IMR-90 (cell line): Measurements from ENCODE around the gene RERE. TPM values are rescaled to one million over a fixed set of nuclear protein-coding genes. Genes with fewer than 3 reads are reported as not detected.

Experiments used
- ATAC-seq: fragments of 200-7000 bp; cut with Tn5 transposase; 2 replicates; pipeline ENCODE4 v1.9.1; 2020; ENCODE audit warnings: low read depth, mild to moderate bottlenecking, moderate library complexity
- BruUV-seq: library from RNA; stranded (reverse); fragments of 400-500 nt; replicated peaks from 2 replicates; lab custom pipeline; 2021; lab: Mats Ljungman, UMichigan
- CTCF ChIA-PET: fragments of 300-600 bp; formaldehyde crosslinking; extraction: SDS; loops from one replicate; lab custom pipeline; 2021; ENCODE audit warnings: antibody characterized with exemption; lab: Yijun Ruan, JAX
- POLR2A ChIA-PET: fragments of 300-600 bp; sonication (Branson Sonifier 250); formaldehyde crosslinking; loops from one replicate; lab custom pipeline; 2022; ENCODE audit warnings: antibody characterized with exemption; ENCODE audit not compliant: unreplicated experiment; lab: Charles Lee
- DNase-seq: peaks from one replicate; pipeline ENCODE4 v3.0.0; 2013
- H2AFZ ChIP-seq: replicated peaks from 2 replicates; pipeline ENCODE3; 2013; ENCODE audit warnings: low read length, mild to moderate bottlenecking; ENCODE audit not compliant: poor library complexity
- H2AK5ac ChIP-seq: 2 replicates; pipeline ENCODE4 v1.6.1; 2013; ENCODE audit warnings: low read depth, low read length, inconsistent platforms
- H2AK9ac ChIP-seq: replicated peaks from 2 replicates; pipeline ENCODE3; 2013; ENCODE audit warnings: mild to moderate bottlenecking, low read depth, low read length, moderate library complexity; ENCODE audit not compliant: poor library complexity
- H2BK120ac ChIP-seq: 2 replicates; pipeline ENCODE4 v1.6.1; 2013; ENCODE audit warnings: low read depth, low read length, inconsistent platforms
- H2BK15ac ChIP-seq: 3 replicates; pipeline ENCODE4 v1.6.1; 2013; ENCODE audit warnings: low read depth, low read length, inconsistent platforms
- H2BK20ac ChIP-seq: 2 replicates; pipeline ENCODE4 v1.6.1; 2013; ENCODE audit warnings: low read depth, mild to moderate bottlenecking, inconsistent platforms, low read length, moderate library complexity
- H2BK5ac ChIP-seq: 2 replicates; pipeline ENCODE4 v1.6.1; 2013; ENCODE audit warnings: mild to moderate bottlenecking, low read depth, low read length, inconsistent platforms; ENCODE audit not compliant: poor library complexity, severe bottlenecking
- H3K14ac ChIP-seq: replicated peaks from 2 replicates; pipeline ENCODE4 v1.6.1; 2013; ENCODE audit warnings: low read depth, low read length, inconsistent platforms
- H3K18ac ChIP-seq: 2 replicates; pipeline ENCODE4 v1.6.1; 2013; ENCODE audit warnings: low read depth, low read length, control low read depth
- H3K23ac ChIP-seq: 2 replicates; pipeline ENCODE4 v1.6.1; 2013; ENCODE audit warnings: low read depth, low read length, inconsistent platforms
- H3K27ac ChIP-seq: 2 replicates; pipeline ENCODE4 v1.5.1; 2013; ENCODE audit warnings: mild to moderate bottlenecking, control low read depth, low read length; ENCODE audit not compliant: insufficient read depth
- H3K27me3 ChIP-seq: 2 replicates; pipeline ENCODE4 v1.6.1; 2013; ENCODE audit warnings: low read length; ENCODE audit not compliant: control insufficient read depth, insufficient read depth
- H3K36me3 ChIP-seq: 2 replicates; pipeline ENCODE4 v1.6.1; 2013; ENCODE audit warnings: low read length, mixed read lengths; ENCODE audit not compliant: control insufficient read depth, insufficient read depth
- H3K4ac ChIP-seq: 2 replicates; pipeline ENCODE4 v1.6.1; 2013; ENCODE audit warnings: low read depth, low read length, inconsistent platforms
- H3K4me1 ChIP-seq: 2 replicates; pipeline ENCODE4 v1.6.1; 2013; ENCODE audit warnings: low read length, mixed read lengths; ENCODE audit not compliant: control insufficient read depth, insufficient read depth
- H3K4me2 ChIP-seq: 2 replicates; pipeline ENCODE4 v1.6.1; 2013; ENCODE audit warnings: low read depth, mild to moderate bottlenecking, control low read depth, low read length, moderate library complexity
- H3K4me3 ChIP-seq: 2 replicates; pipeline ENCODE4 v1.5.1; 2013; ENCODE audit warnings: low read depth, mild to moderate bottlenecking, control low read depth, low read length, moderate library complexity; ENCODE audit not compliant: insufficient read depth
- H3K56ac ChIP-seq: 2 replicates; pipeline ENCODE4 v1.6.1; 2013; ENCODE audit warnings: low read length, inconsistent platforms; ENCODE audit not compliant: insufficient read depth; ENCODE audit errors: extremely low read depth
- H3K79me1 ChIP-seq, 2 experiments: 2 replicates each; pipeline ENCODE4 v1.6.1; 2013; ENCODE audit warnings: low read length in 2 of 2, inconsistent platforms in 1 of 2, low read depth in 1 of 2
- H3K9ac ChIP-seq: 2 replicates; pipeline ENCODE4 v1.6.1; 2013; ENCODE audit warnings: low read depth, low read length, control low read depth
- H3K9me1 ChIP-seq: 2 replicates; pipeline ENCODE4 v1.6.1; 2013; ENCODE audit warnings: low read length, inconsistent platforms; ENCODE audit not compliant: insufficient read depth
- H3K9me3 ChIP-seq: 2 replicates; pipeline ENCODE4 v1.6.1; 2013; ENCODE audit warnings: low read length; ENCODE audit not compliant: control insufficient read depth, insufficient read depth
- H4K20me1 ChIP-seq: 2 replicates; pipeline ENCODE4 v1.6.1; 2013; ENCODE audit warnings: low read length, inconsistent platforms; ENCODE audit not compliant: insufficient read depth
- H4K5ac ChIP-seq: 2 replicates; pipeline ENCODE4 v1.6.1; 2013; ENCODE audit warnings: mild to moderate bottlenecking, low read depth, low read length, control low read depth
- H4K8ac ChIP-seq, 2 experiments: 2 replicates each; pipeline ENCODE4 v1.6.1; 2013; ENCODE audit warnings: low read depth in 2 of 2, low read length in 2 of 2, control low read depth in 1 of 2, inconsistent platforms in 1 of 2
- H4K91ac ChIP-seq: 2 replicates; pipeline ENCODE4 v1.6.1; 2013; ENCODE audit warnings: low read depth, low read length, inconsistent platforms; ENCODE audit not compliant: insufficient read depth
- BHLHE40 ChIP-seq: fragments of 150-350 bp; IDR thresholded peaks from 2 replicates; pipeline ENCODE4 v1.6.1; 2016; ENCODE audit warnings: mild to moderate bottlenecking, low read depth, low read length
- CEBPB ChIP-seq: IDR thresholded peaks from 2 replicates; pipeline ENCODE4 v1.6.1; 2012; ENCODE audit warnings: low read depth, low read length, improper control_type of control experiment
- CHD1 ChIP-seq: IDR thresholded peaks from 2 replicates; pipeline ENCODE4 v1.6.1; 2012; ENCODE audit warnings: low read depth, low read length, improper control_type of control experiment
- FOS ChIP-seq: fragments of 150-350 bp; IDR thresholded peaks from 2 replicates; pipeline ENCODE4 v1.6.1; 2016; ENCODE audit warnings: low read depth, low read length
- MAFK ChIP-seq: IDR thresholded peaks from 2 replicates; pipeline ENCODE4 v1.6.1; 2012; ENCODE audit warnings: low read depth, low read length, improper control_type of control experiment
- MAZ ChIP-seq: IDR thresholded peaks from 2 replicates; pipeline ENCODE4 v1.6.1; 2012; ENCODE audit warnings: low read depth, mild to moderate bottlenecking, low read length, improper control_type of control experiment, moderate library complexity, borderline replicate concordance
- MXI1 ChIP-seq: IDR thresholded peaks from 2 replicates; pipeline ENCODE4 v1.6.1; 2012; ENCODE audit warnings: low read depth, mild to moderate bottlenecking, low read length, moderate library complexity, borderline replicate concordance
- NFE2L2 ChIP-seq: fragments of 150-350 bp; IDR thresholded peaks from 2 replicates; pipeline ENCODE4 v1.6.1; 2016; ENCODE audit warnings: low read depth, mild to moderate bottlenecking, low read length
- POLR2A ChIP-seq: IDR thresholded peaks from 2 replicates; pipeline ENCODE4 v1.6.1; 2012; ENCODE audit warnings: mild to moderate bottlenecking, low read depth, low read length
- RAD21 ChIP-seq: IDR thresholded peaks from 2 replicates; pipeline ENCODE4 v1.6.1; 2012; ENCODE audit warnings: low read length, improper control_type of control experiment
- RCOR1 ChIP-seq: IDR thresholded peaks from 2 replicates; pipeline ENCODE4 v1.6.1; 2012; ENCODE audit warnings: mild to moderate bottlenecking, low read length, improper control_type of control experiment; ENCODE audit not compliant: insufficient replicate concordance
- RFX5 ChIP-seq: IDR thresholded peaks from 2 replicates; pipeline ENCODE4 v1.8.0; 2012; ENCODE audit warnings: low read depth, mild to moderate bottlenecking, low read length, moderate library complexity
- SMC3 ChIP-seq: fragments of 150-350 bp; IDR thresholded peaks from 2 replicates; pipeline ENCODE4 v1.6.1; 2016; ENCODE audit warnings: low read depth, mild to moderate bottlenecking, antibody characterized with exemption, low read length, moderate library complexity
- WGBS, 2 experiments: methylation state at CpG; one replicate each; pipeline versions ENCODE4 v1.1.5 to v1.1.7; 2013; ENCODE audit warnings: missing lambda C conversion rate in 2 of 2; ENCODE audit not compliant: insufficient read length in 1 of 2; ENCODE audit errors: extremely low coverage in 2 of 2; 5-methylcytosine and 5-hydroxymethylcytosine counted together
- dilution Hi-C: fragments of 300-500 bp; cut with HindIII; formaldehyde crosslinking; loops from one replicate; pipeline ENCODE4 v1.14.3; 2018; ENCODE audit warnings: low sequenced_read_pairs; ENCODE audit not compliant: unreplicated experiment
- in situ Hi-C: fragments of 300-500 bp; cut with MboI; formaldehyde crosslinking; loops from 3 replicates; pipeline ENCODE4 v1.14.3; 2019; ENCODE audit warnings: low sequenced_read_pairs, inconsistent platforms, mixed read lengths
- intact Hi-C: fragments of 100-400 bp; cut with micrococcal nuclease; formaldehyde crosslinking; loops from 2 replicates; pipeline ENCODE4 v1.10.0; 2022
- polyA plus RNA-seq, 3 experiments: library from polyadenylated mRNA; depleted of rRNA; stranded (reverse); fragments of >200 nt; gene quantifications; 2 replicates each; pipeline ENCODE4 v1.2.3, GENCODE V29; 2012; ENCODE audit warnings: low replicate concordance in 1 of 3
- total RNA-seq: library from RNA; depleted of rRNA; stranded (reverse); fragments of >200 nt; gene quantifications from 2 replicates; pipeline ENCODE4 v1.2.3, GENCODE V29; 2012
- TF ChIP-seq, protein P1 (sequence below): conservative IDR thresholded peaks from 2 replicates; pipeline ENCODE4 v1.5.1; 2012; ENCODE audit warnings: mild to moderate bottlenecking, low read depth, low read length, improper control_type of control experiment
- TF ChIP-seq, protein P2 (sequence below): fragments of 150-350 bp; IDR thresholded peaks from 2 replicates; pipeline ENCODE4 v1.6.1; 2017; ENCODE audit warnings: mild to moderate bottlenecking, antibody characterized with exemption, low read length, low read depth

RERE gene
- total and polyA plus RNA-seq, 2 of the 4 experiments (the other 2 are of a cell fraction), result 11.5 to 25.1 TPM

- TF ChIP-seq MXI1, result no peak
Measured at GRCh38 chr1:8377271-8377981, 440.0 kb downstream of the RERE start (continued).

DNA sequence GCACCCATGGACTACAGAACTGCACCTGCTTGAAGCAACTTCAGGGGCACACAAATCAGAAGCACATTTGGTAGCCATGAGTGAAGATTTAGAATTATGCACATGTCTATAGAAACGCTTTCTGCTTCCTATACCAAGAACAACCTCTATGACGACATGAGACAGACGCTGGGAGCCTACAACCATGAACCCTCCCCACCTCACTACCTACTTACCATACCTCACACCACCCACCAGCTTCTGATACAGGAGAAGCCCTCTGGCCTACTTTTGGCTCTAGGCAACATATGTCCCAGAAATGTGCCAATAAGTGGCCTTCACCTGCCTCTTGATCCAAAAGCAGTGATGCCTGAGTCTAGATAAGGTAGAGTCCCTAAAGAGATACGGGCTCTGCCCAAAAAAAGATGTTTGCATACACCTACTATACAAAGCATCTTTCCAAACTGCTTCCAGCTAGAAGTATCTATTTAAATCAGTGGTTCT lies 441.0 kb downstream of the RERE start:
- Histone ChIP-seq H3K4me2 (no peak overlapping the region), H2AFZ (no peak overlapping the region), H3K9ac (no peak overlapping the region), H2BK15ac (no peak overlapping the region), H3K23ac (no peak overlapping the region), H2AK5ac (0 out of 2 replicates have a peak overlapping the region, but pooled peaks have one; percentile 12), H3K4me3 (no peak overlapping the region), H4K91ac (no peak overlapping the region), H2AK9ac (no peak overlapping the region), H3K18ac (no peak overlapping the region), H2BK20ac (no peak overlapping the region), H2BK120ac (no peak overlapping the region), H4K8ac (no peak overlapping the region), H3K9me1 (peaks cover 46% of the 10 kb centered on the region), H3K79me1 (peaks cover 59 to 90% of the 10 kb centered on the region in 2 experiments), H3K27ac (peak overlapping the region; percentile 17; the same call in 1 of the 2 replicates), H3K4ac (no peak overlapping the region), H3K36me3 (peaks cover 53% of the 10 kb centered on the region), H4K20me1 (peaks cover 76% of the 10 kb centered on the region), H3K27me3 (no peaks in the 10 kb centered on the region), H2BK5ac (no peak overlapping the region), H3K14ac (no peak overlapping the region), H3K56ac (no peak overlapping the region), H4K5ac (no peak overlapping the region; the same call in 1 of the 2 replicates), H3K9me3 (no peaks in the 10 kb centered on the region), H3K4me1 (peaks cover 58% of the 10 kb centered on the region)
- DNase-seq, result no peak
- no TSS peak for BruUV-seq
- POLR2A ChIA-PET, result no interaction called here
- intact Hi-C loops, result loop anchor here (10.0 kb wide), 1 partner anchor 288 kb away; no protein-coding TSS in a partner anchor
- CTCF ChIA-PET, result no interaction called here
- dilution Hi-C loops, result no loop called here
- ATAC-seq, result no peak
- in situ Hi-C loops, result no loop called here
- 100% methylated on average over 1 of the region's 4 CpGs; no CpG with 5 or more reads in 1 of the 2 experiments for WGBS, 2 experiments
- no peak for TF ChIP-seq CHD1
- no peak for TF ChIP-seq MXI1
- no peak for TF ChIP-seq SMC3
- TF ChIP-seq, protein P1, sequence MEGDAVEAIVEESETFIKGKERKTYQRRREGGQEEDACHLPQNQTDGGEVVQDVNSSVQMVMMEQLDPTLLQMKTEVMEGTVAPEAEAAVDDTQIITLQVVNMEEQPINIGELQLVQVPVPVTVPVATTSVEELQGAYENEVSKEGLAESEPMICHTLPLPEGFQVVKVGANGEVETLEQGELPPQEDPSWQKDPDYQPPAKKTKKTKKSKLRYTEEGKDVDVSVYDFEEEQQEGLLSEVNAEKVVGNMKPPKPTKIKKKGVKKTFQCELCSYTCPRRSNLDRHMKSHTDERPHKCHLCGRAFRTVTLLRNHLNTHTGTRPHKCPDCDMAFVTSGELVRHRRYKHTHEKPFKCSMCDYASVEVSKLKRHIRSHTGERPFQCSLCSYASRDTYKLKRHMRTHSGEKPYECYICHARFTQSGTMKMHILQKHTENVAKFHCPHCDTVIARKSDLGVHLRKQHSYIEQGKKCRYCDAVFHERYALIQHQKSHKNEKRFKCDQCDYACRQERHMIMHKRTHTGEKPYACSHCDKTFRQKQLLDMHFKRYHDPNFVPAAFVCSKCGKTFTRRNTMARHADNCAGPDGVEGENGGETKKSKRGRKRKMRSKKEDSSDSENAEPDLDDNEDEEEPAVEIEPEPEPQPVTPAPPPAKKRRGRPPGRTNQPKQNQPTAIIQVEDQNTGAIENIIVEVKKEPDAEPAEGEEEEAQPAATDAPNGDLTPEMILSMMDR, result no peak
- no peak for TF ChIP-seq POLR2A
- TF ChIP-seq MAFK, result no peak
- TF ChIP-seq NFE2L2, result no peak
- TF ChIP-seq, protein P2, sequence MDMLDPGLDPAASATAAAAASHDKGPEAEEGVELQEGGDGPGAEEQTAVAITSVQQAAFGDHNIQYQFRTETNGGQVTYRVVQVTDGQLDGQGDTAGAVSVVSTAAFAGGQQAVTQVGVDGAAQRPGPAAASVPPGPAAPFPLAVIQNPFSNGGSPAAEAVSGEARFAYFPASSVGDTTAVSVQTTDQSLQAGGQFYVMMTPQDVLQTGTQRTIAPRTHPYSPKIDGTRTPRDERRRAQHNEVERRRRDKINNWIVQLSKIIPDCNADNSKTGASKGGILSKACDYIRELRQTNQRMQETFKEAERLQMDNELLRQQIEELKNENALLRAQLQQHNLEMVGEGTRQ, result no peak
- no peak for TF ChIP-seq RCOR1
- no peak for TF ChIP-seq BHLHE40
- TF ChIP-seq MAZ, result no peak
- TF ChIP-seq CEBPB, result no peak
- TF ChIP-seq FOS, result no peak
- TF ChIP-seq RFX5, result no peak
- TF ChIP-seq RAD21, result no peak
